ENCODE data around the gene RASL12. TPM values are rescaled to one million over a fixed set of nuclear protein-coding genes. Genes with fewer than 3 reads are reported as not detected.

The RASL12 gene, protein sequence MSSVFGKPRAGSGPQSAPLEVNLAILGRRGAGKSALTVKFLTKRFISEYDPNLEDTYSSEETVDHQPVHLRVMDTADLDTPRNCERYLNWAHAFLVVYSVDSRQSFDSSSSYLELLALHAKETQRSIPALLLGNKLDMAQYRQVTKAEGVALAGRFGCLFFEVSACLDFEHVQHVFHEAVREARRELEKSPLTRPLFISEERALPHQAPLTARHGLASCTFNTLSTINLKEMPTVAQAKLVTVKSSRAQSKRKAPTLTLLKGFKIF
- 31.7 and 58.0 TPM in 2 replicates for total RNA-seq

DNA sequence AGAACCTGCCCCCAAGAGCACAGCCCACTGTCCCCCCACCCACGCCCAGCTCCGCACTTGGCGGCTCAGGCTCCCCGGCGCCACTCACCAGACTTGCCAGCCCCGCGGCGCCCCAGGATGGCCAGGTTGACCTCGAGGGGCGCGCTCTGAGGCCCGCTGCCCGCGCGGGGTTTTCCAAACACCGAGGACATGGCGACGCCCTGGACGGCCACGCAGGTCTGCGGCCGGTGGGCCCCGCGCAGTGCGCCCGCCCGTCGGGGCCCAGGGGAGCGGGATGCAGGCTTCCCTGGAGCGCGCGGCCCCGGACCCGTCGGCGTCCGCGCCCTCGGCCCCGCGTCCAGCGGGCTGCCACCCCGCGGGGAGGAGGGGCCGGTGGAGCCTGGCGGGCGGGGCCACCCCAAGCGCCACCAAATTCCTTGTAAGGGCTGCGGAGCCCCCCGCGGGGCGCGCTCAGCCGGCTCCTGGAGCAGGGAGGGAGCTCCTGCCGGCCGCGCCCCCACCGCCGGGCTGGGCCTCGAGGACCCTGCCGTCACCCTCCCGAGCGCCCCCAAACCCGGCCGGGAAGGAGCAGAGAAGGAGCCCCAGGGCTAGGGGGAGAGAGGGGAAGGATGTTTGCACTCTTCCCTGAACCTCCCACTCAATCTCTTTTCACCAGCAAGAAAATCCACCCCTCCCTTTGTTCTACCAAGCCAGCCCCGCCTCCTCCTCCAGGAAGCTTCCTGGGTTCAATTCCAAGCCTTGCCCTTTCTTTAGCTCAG, at the start of gene RASL12:
Gene RASL12, minus strand, starts transcription at position 347 of the 758 bp plus-strand sequence. Its CDS starts 156 bp downstream, at position 191.

DNA sequence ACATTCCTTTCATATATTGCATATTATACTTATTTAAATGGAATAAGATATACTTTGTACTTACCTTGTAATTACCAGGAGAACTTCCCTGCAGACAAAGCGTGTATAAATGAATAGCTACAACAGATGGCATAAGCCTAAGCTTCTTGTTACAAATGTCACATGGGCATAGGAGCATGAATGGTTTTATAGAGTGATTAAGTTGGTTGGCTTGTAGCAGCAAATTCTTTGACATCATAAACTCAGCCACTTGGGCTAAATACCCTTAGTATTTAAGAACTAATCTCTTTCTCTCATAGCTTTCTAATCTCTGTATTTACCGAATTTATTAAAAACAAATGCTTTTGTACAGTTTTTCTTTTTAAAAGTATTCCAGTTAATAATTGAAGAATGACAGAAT, 47.3 kb upstream of the RASL12 start, which contains the start of gene UBAP1L:
Gene UBAP1L, minus strand, starts transcription at position 115 of the 400 bp plus-strand sequence. CDS start 8,985 bp downstream, outside the sequence.

DNA sequence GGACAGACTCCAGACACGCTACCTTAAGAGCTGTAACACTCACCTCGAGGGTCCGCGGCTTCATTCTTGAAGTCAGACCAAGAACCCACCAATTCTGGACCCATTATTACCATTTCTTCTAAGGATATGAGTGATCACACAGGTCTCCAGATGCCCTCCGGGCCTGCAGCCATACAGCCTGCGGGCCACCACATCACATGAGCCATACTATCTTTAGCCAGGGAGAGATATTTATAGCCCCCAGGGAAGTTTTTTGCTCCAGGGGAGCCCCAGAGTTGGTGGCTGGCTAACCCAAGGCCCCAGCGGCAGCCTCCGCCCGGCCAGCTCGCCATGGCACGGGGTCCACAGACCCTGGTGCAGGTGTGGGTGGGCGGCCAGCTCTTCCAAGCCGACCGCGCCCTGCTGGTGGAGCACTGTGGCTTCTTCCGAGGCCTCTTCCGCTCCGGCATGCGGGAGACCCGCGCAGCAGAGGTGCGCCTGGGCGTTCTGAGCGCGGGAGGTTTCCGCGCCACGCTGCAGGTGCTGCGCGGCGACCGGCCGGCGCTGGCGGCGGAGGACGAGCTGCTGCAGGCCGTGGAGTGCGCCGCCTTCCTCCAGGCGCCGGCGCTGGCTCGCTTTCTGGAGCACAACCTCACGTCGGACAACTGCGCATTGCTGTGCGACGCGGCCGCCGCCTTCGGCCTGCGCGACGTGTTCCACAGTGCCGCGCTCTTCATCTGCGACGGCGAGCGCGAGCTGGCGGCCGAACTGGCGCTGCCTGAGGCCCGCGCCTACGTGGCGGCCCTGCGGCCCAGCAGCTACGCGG, 8.9 kb upstream of the RASL12 start, which contains the start of gene KBTBD13:
Gene KBTBD13, plus strand, starts transcription at position 261 of the 805 bp plus-strand sequence. Its CDS starts 70 bp downstream, at position 331.

DNA sequence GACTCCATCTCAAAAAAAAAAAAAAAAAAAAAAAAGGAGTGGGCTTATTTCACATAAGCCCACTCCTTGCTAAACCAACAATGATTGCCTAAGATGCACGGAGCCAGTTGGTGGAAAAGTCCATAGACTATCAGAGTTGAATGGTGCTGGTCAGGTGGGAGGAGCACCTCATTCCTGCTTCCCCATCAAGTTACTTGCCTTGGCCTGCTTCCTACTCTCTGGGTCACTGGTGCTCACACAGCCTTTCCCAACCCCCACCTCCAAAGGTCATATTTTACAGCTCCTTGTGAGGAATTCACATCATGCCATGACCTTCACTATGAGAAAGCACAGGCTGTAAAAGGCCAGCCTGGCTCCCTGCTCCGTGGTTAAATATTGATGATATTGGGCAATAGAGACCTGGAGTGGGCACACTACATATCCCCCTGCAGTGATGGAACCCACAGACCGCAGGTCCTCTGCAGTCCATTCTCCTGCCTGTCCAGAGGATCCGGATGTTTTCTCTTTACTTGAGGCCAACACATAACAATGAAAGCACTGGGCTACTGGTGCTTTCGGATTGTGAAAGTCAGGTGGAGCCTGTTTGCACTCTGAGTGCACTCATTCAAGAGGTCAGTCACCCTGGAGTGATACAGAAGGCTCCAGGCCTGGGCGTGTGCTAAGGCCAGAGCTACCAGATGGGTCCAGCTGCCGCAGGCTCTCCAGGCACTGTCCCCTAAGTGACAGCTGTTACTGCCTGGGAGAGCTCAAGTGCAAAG, 22.9 kb downstream of the RASL12 start, which contains the start of gene SLC51B:
Gene SLC51B, plus strand, starts transcription at position 664 of the 758 bp plus-strand sequence. CDS start 4,618 bp downstream, outside the sequence.

DNA sequence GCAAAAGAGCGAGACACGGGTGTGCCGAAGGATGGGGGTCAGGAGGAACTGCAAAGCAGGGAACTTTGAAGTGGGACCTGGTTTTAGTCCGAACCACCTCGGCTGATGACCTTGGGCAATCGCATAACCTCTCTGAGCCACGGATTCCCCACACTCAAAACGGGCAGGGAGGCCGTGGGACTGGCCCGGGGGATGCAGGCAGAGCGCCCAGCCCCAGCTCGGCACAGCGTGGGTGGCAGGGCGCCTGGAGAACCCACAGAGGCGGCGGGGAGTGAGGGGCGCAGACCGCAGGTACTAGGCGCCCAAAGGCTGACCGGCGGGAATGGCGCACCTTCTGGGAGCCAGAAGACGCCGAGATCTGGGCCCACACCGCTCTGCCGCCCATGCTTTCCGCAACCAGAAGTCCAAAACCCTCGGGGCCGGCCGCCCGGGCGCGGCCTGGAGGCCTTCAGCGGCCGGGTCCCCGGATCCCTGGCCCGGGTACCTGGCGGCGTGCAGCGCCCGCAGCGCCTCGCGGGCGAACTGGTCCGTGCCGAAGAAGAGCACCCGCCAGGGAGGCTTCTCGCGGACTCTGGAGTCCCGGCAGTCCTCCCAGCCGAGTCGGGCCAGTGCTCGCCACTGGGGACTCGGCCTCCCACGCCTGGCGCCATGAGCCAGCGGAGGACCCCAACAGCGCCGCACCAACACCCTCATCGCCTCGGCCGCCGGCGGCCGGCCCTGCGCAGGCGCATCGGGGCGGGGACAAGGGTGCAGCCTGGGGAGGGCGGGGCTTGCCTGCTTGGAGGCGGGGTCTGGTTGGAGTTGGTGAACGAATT, 38.7 kb downstream of the RASL12 start, which contains the start of gene MTFMT:
Gene MTFMT, minus strand, starts transcription at position 719 of the 815 bp plus-strand sequence. Its CDS starts 26 bp downstream, at position 693.

Other genes with a start within 250 kb of the RASL12 start
- 4.3 and 7.7 TPM in 2 replicates for gene PIF1, start 242.3 kb downstream of the RASL12 start, total RNA-seq
- 31.4 and 44.4 TPM in 2 replicates for gene PLEKHO2, start 226.1 kb downstream of the RASL12 start, total RNA-seq
- gene ANKDD1A, start 156.1 kb downstream of the RASL12 start, total RNA-seq, result 8.2 and 14.8 TPM in 2 replicates
- 64.9 and 69.7 TPM in 2 replicates for gene SPG21, start 78.1 kb downstream of the RASL12 start, total RNA-seq
- gene MTFMT, start 38.4 kb downstream of the RASL12 start, total RNA-seq, result 7.6 and 13.4 TPM in 2 replicates
- gene SLC51B, start 22.6 kb downstream of the RASL12 start, total RNA-seq, result 1.0 and 1.9 TPM in 2 replicates
- gene KBTBD13, start 8.8 kb upstream of the RASL12 start, total RNA-seq, result not detected in 2 replicates
- gene UBAP1L, start 47.2 kb upstream of the RASL12 start, total RNA-seq, result 0.95 and 1.5 TPM in 2 replicates
- gene PDCD7, start 65.8 kb upstream of the RASL12 start, total RNA-seq, result 11.8 and 15.0 TPM in 2 replicates
- 41.5 and 47.1 TPM in 2 replicates for gene CLPX, start 117.4 kb upstream of the RASL12 start, total RNA-seq
- 0.79 and 2.9 TPM in 2 replicates for gene CILP, start 143.5 kb upstream of the RASL12 start, total RNA-seq
- gene PARP16, start 218.9 kb upstream of the RASL12 start, total RNA-seq, result 2.0 and 2.2 TPM in 2 replicates
- not detected in 2 replicates for gene RNU5A-1, start 228.1 kb upstream of the RASL12 start, total RNA-seq
- not detected in 2 replicates for gene RNU5B-1, start 236.7 kb upstream of the RASL12 start, total RNA-seq